ENCODE data around the gene ZNF19. TPM values are rescaled to one million over a fixed set of nuclear protein-coding genes. Genes with fewer than 3 reads are reported as not detected.

The ZNF19 gene
- total RNA-seq, 1 donor from 2014 or later, result 0.81 TPM

DNA sequence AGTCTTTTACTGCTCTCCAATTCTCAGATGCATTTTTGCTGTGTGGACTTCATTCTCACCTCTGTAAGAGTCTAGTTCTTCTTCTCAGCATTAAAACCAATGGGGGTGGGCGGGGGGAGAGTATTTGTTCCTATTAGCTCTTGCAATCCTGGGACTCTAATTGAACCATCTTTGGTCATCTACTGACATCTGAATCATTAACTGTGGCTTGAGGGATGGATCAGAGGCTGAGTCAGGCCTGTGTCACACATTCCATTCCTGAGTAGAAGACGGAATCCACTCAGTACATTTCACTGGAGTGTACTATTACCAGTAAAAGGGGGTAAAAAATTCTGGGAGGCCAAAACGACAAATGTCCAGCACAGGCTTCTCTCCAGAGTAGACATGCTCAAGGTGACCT is 14.3 kb downstream of the ZNF19 start:
- DNase-seq (ENCODE audit: low read depth), result peak; percentile 89
- TF ChIP-seq, protein P1, sequence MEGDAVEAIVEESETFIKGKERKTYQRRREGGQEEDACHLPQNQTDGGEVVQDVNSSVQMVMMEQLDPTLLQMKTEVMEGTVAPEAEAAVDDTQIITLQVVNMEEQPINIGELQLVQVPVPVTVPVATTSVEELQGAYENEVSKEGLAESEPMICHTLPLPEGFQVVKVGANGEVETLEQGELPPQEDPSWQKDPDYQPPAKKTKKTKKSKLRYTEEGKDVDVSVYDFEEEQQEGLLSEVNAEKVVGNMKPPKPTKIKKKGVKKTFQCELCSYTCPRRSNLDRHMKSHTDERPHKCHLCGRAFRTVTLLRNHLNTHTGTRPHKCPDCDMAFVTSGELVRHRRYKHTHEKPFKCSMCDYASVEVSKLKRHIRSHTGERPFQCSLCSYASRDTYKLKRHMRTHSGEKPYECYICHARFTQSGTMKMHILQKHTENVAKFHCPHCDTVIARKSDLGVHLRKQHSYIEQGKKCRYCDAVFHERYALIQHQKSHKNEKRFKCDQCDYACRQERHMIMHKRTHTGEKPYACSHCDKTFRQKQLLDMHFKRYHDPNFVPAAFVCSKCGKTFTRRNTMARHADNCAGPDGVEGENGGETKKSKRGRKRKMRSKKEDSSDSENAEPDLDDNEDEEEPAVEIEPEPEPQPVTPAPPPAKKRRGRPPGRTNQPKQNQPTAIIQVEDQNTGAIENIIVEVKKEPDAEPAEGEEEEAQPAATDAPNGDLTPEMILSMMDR (conservative IDR thresholded peaks at IDR 0.05; ENCODE audit: low read depth, low read length), result no peak
- no peak overlapping the region for H3K4me3 ChIP-seq (ENCODE audit: low read depth, low read length)

DNA sequence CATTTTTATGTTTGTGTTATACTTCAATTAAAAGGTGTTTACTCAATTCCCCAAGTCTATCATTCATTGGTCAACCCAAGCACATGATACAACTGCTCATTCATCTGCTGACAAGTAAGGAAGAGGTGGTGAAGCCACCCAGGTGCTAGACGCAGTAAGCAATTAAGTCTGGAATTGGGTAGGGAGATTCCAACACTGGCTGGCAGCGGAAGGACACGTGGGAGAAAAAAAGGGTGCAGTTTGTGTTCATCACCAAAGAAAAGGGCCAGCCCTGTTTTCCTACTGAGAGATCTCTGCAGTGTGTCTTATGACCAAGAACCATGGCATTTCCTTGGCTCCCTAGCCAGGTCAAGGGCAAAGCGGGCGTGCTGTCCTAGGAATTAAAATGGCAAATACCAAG is 15.2 kb downstream of the ZNF19 start:
- no peak for DNase-seq (ENCODE audit: low read depth)
- H3K4me3 ChIP-seq (ENCODE audit: low read depth, low read length), result no peak overlapping the region
- TF ChIP-seq, protein P1 (conservative IDR thresholded peaks at IDR 0.05; ENCODE audit: low read depth, low read length), result no peak

DNA sequence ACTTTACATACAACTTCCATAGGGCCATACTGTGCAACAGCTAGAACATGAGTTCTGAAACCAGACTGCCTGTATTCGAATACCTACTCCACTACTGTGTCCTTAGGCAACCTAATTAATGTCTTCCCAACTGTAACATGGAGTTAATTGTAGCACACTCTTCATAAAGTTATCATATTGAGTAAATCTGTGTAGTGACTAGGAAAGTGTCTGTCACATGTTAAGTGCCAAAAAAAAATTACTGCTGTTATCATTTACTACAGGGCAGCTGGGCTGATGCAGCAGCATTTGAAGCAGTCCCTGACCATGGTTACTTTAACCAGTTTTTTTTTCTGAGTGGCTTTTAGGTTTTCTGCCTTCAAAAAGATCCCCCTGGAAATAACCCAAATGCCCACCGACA is 16.2 kb downstream of the ZNF19 start:
- DNase-seq (ENCODE audit: low read depth), result no peak
- TF ChIP-seq, protein P1 (conservative IDR thresholded peaks at IDR 0.05; ENCODE audit: low read depth, low read length), result no peak
- no peak overlapping the region for H3K4me3 ChIP-seq (ENCODE audit: low read depth, low read length)

DNA sequence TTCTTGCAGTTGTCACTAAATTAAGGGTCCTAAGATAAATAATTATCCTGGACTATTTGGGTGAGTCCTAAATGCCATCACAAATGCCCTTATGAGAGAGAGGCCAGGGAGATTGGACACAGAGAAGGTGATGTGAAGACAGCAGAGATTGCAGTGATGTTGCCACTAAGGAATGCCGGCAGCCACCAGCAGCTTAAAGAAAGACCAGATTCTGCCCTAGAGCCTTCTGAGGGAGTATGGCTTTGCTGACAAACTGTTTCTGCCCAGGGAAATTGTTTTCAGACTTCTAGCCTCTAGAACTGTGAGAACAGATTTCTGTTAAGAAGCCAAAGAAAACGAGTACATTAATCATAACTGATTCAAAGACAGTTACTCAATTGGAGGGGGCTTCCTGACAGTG is 17.1 kb downstream of the ZNF19 start:
- TF ChIP-seq, protein P1 (conservative IDR thresholded peaks at IDR 0.05; ENCODE audit: low read depth, low read length), result no peak
- no peak for DNase-seq (ENCODE audit: low read depth)
- no peak overlapping the region for H3K4me3 ChIP-seq (ENCODE audit: low read depth, low read length)

DNA sequence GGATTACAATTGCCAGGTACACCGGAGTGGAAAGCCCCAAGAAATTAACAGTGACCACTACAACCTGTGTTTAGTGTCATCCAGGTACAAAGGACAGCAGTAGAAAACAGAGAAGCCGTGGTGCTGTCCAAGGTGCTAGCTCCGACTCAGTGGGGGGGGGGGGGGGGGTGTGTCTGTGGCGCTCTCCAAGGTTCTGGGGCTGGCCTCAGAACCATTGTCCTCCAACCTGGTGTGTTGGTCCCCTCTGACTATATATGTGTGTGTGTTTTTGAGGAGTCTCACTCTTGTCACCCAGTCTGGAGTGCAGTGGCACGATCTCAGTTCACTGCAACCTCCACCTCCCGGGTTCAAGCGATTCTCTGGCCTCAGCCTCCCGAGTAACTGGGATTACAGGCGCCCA is 21.3 kb downstream of the ZNF19 start:
- no peak overlapping the region for H3K4me3 ChIP-seq (ENCODE audit: low read depth, low read length)
- no peak for DNase-seq (ENCODE audit: low read depth)
- TF ChIP-seq, protein P1 (conservative IDR thresholded peaks at IDR 0.05; ENCODE audit: low read depth, low read length), result no peak

DNA sequence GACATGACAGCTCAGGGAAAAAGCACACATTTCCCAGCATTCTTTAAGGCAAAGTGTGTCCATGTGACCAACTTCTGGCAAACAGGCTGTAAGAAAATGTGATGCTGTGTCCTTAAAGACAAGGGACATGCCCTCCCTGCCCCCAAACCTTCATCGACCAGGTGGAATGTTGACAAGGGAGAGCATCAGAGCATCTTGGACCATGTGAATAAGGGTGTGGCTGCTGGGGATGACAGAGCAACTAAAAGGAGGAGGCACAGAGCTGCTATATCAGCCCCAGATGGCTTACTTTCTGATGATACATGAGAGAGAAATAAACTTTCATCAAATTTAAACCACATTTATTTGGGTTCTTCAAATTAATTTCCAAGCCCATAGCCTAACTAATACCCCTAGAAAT is 24.9 kb downstream of the ZNF19 start:
- TF ChIP-seq, protein P1 (conservative IDR thresholded peaks at IDR 0.05; ENCODE audit: low read depth, low read length), result no peak
- DNase-seq (ENCODE audit: low read depth), result no peak
- no peak overlapping the region for H3K4me3 ChIP-seq (ENCODE audit: low read depth, low read length)
